Fibroblast of lung (primary cell): ENCODE measurements around the gene SLC20A1. TPM values are rescaled to one million over a fixed set of nuclear protein-coding genes. Genes with fewer than 3 reads are reported as not detected.

Experiments
- DNase-seq, 2 donors: peaks; one replicate each; pipeline versions ENCODE4 v3.0.0 to v3.0.0-alpha.2; 2010; ENCODE audit warnings: low read depth in 2 of 2
- H2AFZ ChIP-seq: 2 replicates; pipeline ENCODE4 v1.5.1; 2012; ENCODE audit warnings: low read length, control low read depth, inconsistent platforms
- H3K27ac ChIP-seq: 2 replicates; pipeline ENCODE4 v1.5.1; 2011; ENCODE audit warnings: low read length, control low read depth; ENCODE audit not compliant: insufficient read depth
- H3K27me3 ChIP-seq: 2 replicates; pipeline ENCODE4 v1.5.1; 2011; ENCODE audit warnings: mild to moderate bottlenecking, low read length; ENCODE audit not compliant: control insufficient read depth, insufficient read depth
- H3K36me3 ChIP-seq: 2 replicates; pipeline ENCODE4 v1.5.1; 2011; ENCODE audit warnings: low read length; ENCODE audit not compliant: control insufficient read depth, insufficient read depth
- H3K4me1 ChIP-seq: 2 replicates; pipeline ENCODE4 v1.5.1; 2011; ENCODE audit warnings: low read length; ENCODE audit not compliant: control insufficient read depth, insufficient read depth; ENCODE audit errors: extremely low read depth
- H3K4me2 ChIP-seq: 2 replicates; pipeline ENCODE4 v1.5.1; 2011; ENCODE audit warnings: low read length, control low read depth; ENCODE audit not compliant: insufficient read depth; ENCODE audit errors: extremely low read depth
- H3K4me3 ChIP-seq, 4 experiments: fragments of 200-600 bp in 1 of 4; sonication (generic) in 1 of 4; replicated peaks in 1 of 4; 2 replicates each; pipeline ENCODE4 v1.5.1; 2011 to 2016; ENCODE audit warnings: low read length in 4 of 4, low read depth in 3 of 4, mild to moderate bottlenecking in 3 of 4, control low read depth in 2 of 4, inconsistent platforms in 1 of 4, mixed read lengths in 1 of 4; ENCODE audit not compliant: insufficient read depth in 1 of 4; ENCODE audit errors: control extremely low read depth in 1 of 4
- H3K79me2 ChIP-seq: 2 replicates; pipeline ENCODE4 v1.5.1; 2012; ENCODE audit warnings: mild to moderate bottlenecking, low read length, inconsistent platforms; ENCODE audit not compliant: control insufficient read depth, insufficient read depth
- H3K9ac ChIP-seq: 2 replicates; pipeline ENCODE4 v1.5.1; 2011; ENCODE audit warnings: mild to moderate bottlenecking, low read length, control low read depth; ENCODE audit not compliant: insufficient read depth
- H3K9me3 ChIP-seq: 2 replicates; pipeline ENCODE4 v1.5.1; 2012; ENCODE audit warnings: low read depth, low read length; ENCODE audit not compliant: control insufficient read depth, insufficient read depth
- H4K20me1 ChIP-seq: 2 replicates; pipeline ENCODE4 v1.5.1; 2011; ENCODE audit warnings: low read length; ENCODE audit not compliant: control insufficient read depth, insufficient read depth; ENCODE audit errors: extremely low read depth
- CTCF ChIP-seq, 2 donors: IDR thresholded peaks in 1 of 2; conservative IDR thresholded peaks in 1 of 2; 1 replicate in 1 of 2; 2 replicates in 1 of 2; pipeline ENCODE4 v1.5.1; 2011 to 2012; ENCODE audit warnings: low read length in 2 of 2, control low read depth in 1 of 2, inconsistent platforms in 1 of 2, low read depth in 1 of 2, mild to moderate bottlenecking in 1 of 2
- EZH2 ChIP-seq: IDR thresholded peaks from 2 replicates; pipeline ENCODE4 v1.5.1; 2012; ENCODE audit warnings: low read length, control low read depth, mild to moderate bottlenecking; ENCODE audit errors: missing control alignments
- polyA plus RNA-seq, 2 donors: library from polyadenylated mRNA; depleted of rRNA in 1 of 2; stranded (reverse) in 1 of 2; unstranded in 1 of 2; fragments of >200 nt; gene quantifications; 2 replicates each; pipeline ENCODE4 v1.2.1, GENCODE V29; 2011 to 2012; ENCODE audit warnings: missing spikeins in 1 of 2
- total RNA-seq: library from RNA; depleted of rRNA; stranded (reverse); fragments of >200 nt; gene quantifications from 2 replicates; pipeline ENCODE4 v1.2.1, GENCODE V29; 2014

The SLC20A1 gene
- total and polyA plus RNA-seq, 2 donors (not counting 1 experiment from before 2014, with no cell fraction given): 61.3 to 77.3 TPM

GRCh38 chr2:112643488-112643887 is 2.3 kb upstream of the SLC20A1 start:
- H3K4me3 ChIP-seq: no peak overlapping the region
- peaks cover 38% of the 10 kb centered on the region for H3K4me1 ChIP-seq
- H3K9me3 ChIP-seq: no peaks in the 10 kb centered on the region
- DNase-seq: no peak
- H3K4me2 ChIP-seq: no peak overlapping the region
- no peak overlapping the region for H3K27ac ChIP-seq
- H2AFZ ChIP-seq: no peak overlapping the region
- peaks cover 29% of the 10 kb centered on the region for H3K79me2 ChIP-seq
- no peaks in the 10 kb centered on the region for H3K27me3 ChIP-seq
- no peak for TF ChIP-seq CTCF (conservative IDR thresholded peaks at IDR 0.05 in 1 of 2, IDR thresholded peaks at IDR 0.05 in 1 of 2; ENCODE audit: low read depth in 1 of 2, low read length in 2 of 2)
- TF ChIP-seq EZH2: no peak
- peaks cover 2% of the 10 kb centered on the region for H3K36me3 ChIP-seq
- H3K9ac ChIP-seq: no peak overlapping the region
- H4K20me1 ChIP-seq: no peaks in the 10 kb centered on the region

DNA sequence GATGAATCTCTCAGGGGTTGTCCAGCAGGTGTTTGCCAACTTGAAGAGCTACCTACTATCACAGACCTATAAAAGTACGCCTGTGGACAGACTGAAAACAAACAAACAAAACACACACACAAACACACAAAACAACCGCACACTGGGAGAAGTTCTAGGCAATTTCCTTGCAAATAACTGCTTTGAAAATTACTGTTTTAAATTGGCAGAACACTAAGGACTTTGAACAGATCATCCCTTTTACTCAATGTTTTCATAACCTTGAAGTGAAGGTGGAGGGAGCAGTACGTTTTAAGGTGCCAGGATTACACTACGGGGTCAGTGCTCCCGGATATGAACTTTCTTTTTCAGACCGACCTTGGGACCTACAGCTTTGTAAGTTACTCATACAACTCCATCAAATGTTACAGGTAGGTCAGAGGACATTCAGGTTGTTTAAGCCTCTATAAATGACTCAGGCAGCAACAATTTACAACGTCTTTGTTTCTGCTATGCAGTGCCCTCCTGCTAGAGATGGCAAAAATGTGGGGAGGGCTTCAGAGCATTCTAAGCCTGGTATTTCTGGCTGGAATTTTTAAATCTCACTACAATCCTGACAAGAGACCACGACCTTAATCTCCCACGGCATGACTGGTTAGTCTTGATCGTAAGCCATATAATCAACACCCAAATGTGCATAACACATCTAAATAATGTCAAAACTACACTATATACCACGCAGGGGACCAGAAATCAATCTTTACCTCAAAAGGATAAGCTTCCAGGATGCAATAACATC is 1.4 kb upstream of the SLC20A1 start:
- Histone ChIP-seq H3K27ac (peak overlapping the region; percentile 89), H3K9ac (peak overlapping the region; percentile 82), H3K9me3 (no peaks in the 10 kb centered on the region), H3K79me2 (peaks cover 37% of the 10 kb centered on the region), H4K20me1 (no peaks in the 10 kb centered on the region), H3K4me2 (peak overlapping the region; percentile 95), H3K4me1 (peaks cover 38% of the 10 kb centered on the region), H3K4me3 (peak overlapping the region; percentile 50 to 87 (median 72)), H3K27me3 (no peaks in the 10 kb centered on the region), H2AFZ (no peak overlapping the region), H3K36me3 (peaks cover 2% of the 10 kb centered on the region)
- peak in 1 of 2 donors; percentile 64 for DNase-seq
- no peak for TF ChIP-seq CTCF (conservative IDR thresholded peaks at IDR 0.05 in 1 of 2, IDR thresholded peaks at IDR 0.05 in 1 of 2; ENCODE audit: low read depth in 1 of 2, low read length in 2 of 2)

DNA sequence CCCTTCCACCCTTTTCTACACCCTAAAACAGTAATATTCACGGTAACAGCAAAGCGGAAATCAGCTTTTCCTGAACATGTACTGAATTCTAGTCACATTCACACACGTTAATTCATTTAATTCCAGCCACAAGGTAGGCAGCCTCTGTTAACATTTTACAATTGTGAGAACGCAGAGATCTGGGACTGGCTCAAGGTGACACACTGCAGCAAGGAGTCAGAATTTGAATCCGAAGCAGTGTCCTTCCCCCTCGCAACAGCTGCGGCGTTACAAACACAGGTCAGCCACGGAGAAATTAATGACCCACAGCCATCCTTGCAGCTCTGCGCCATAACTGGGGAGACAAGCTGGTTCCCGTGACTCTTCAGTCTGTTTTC is 818 bp upstream of the SLC20A1 start:
- Histone ChIP-seq H3K9me3 (no peaks in the 10 kb centered on the region), H3K27ac (peak overlapping the region; percentile 89), H3K4me3 (peak overlapping the region; percentile 50 to 87 (median 72)), H3K36me3 (peaks cover 2% of the 10 kb centered on the region), H3K79me2 (peaks cover 43% of the 10 kb centered on the region), H2AFZ (peak overlapping the region; percentile 34), H3K4me1 (peaks cover 38% of the 10 kb centered on the region), H3K27me3 (no peaks in the 10 kb centered on the region), H3K9ac (peak overlapping the region; percentile 82), H4K20me1 (no peaks in the 10 kb centered on the region), H3K4me2 (peak overlapping the region; percentile 95)
- no peak for DNase-seq
- TF ChIP-seq EZH2: no peak
- no peak for TF ChIP-seq CTCF (conservative IDR thresholded peaks at IDR 0.05 in 1 of 2, IDR thresholded peaks at IDR 0.05 in 1 of 2; ENCODE audit: low read depth in 1 of 2, low read length in 2 of 2)
